HG03108 (cell line): Measurements from ENCODE around the gene NIN.

Experiments used
- ATAC-seq: cut with Tn5 transposase; IDR thresholded peaks from one replicate; pipeline ENCODE4 v1.9.1; 2021; ENCODE audit warnings: moderate library complexity; ENCODE audit not compliant: unreplicated experiment

The NIN gene

DNA sequence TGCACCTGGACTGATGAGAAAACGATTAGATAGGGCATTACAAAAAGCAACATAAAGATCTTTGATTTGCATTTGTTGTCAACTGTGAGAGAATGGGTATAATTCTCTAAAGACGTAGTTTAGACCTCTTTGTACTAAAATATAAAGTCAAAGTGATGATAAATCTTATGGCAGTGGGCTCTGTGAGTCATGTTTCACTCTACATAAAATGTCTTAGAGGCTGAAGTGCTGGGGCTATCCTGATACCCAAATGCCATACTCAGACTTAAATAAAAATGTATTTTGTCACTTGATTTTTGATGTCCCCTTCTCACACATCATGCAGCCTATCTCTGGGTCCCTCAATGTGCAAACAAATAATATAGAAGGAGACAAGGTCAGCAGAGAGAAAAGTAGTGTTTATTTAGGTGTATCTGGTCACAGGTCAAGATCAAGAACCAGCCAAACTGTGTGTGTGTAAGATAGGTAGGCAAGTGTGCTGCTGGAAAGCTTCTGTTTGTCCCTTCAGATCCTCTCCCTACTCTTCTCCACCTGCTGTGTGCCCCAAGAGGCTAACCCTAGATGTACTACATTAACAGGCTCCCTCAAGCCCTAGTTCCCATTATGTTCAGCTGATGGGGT, 7.0 kb upstream of the NIN start:
- no peak for ATAC-seq

DNA sequence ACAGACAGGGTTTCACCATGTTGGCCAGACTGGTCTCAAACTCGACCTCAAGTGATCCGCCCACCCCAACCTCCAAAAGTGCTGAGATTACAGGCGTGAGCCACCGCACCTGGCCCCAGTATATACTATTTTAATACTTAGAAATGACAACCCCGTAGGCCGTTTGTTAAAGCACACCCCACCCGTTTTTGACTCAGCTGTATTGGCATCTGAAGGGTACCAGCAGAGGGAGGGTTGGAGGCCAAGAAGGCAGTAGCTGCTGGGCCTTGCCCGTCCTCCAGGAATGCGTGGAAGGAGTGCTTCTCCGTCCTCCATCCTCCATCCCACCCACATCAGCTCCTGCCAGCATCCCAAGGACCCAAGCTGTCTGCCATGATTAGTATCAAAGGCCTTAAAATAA, 6.3 kb upstream of the NIN start:
- ATAC-seq: no peak

DNA sequence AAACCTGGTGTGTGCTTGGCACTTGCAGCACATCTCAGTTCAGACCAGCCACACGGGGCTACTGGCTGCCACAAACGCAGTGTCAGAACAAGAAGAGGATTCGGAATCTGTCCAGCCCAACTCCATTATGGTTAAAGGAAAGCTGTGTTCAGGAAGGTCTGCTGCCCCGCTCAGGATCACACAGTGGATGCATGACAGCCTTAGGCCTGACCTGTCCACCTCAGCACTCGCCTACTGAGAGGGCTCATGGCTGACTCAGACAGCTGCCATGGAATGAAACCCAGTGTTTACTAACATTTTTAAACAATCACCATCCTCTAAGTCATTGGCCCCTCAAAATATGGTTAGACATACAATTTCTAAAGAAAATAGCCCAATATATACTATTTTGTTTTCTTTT, 5.6 kb upstream of the NIN start:
- ATAC-seq: no peak

DNA sequence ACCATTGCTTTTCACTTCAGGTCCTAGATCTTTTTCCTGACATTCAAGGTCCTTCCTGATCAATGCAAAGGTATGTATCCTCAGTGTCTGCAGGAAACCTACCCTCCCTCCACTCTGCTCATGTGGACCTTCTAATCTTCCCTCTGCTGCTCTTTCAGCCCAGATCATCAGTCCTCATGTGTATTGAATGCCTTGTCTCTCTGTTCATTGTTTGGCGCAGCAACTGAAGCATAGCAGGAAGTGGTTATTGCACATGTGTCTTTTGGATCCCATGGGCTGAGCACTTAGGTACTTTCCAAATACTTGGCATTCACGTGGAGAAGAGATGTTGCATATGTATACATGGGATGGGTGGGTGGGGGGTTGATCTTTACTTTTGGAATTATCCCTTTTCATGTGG, 4.3 kb upstream of the NIN start:
- no peak for ATAC-seq

DNA sequence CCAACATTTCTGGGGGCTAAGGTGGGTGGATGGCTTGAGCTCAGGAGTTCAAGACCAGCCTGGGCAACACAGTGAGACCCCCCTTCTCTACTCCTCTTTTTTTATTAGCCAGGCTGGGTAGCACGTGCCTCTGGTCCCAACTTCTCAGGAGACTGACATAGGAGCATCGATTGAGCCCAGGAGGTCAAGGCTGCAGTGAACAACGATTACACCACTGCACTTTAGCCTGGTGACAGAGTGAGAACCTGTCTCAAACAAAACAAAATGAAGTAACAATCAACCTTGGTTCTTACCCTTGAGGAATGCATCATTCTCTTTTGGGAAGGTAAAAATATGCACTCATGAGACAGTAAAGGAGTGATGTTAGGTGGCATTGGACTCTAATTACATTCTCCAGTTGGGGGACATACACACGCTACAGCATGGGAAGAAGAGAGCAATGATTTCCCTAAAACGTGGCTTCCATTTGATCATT, 3.9 kb upstream of the NIN start:
- no peak for ATAC-seq

DNA sequence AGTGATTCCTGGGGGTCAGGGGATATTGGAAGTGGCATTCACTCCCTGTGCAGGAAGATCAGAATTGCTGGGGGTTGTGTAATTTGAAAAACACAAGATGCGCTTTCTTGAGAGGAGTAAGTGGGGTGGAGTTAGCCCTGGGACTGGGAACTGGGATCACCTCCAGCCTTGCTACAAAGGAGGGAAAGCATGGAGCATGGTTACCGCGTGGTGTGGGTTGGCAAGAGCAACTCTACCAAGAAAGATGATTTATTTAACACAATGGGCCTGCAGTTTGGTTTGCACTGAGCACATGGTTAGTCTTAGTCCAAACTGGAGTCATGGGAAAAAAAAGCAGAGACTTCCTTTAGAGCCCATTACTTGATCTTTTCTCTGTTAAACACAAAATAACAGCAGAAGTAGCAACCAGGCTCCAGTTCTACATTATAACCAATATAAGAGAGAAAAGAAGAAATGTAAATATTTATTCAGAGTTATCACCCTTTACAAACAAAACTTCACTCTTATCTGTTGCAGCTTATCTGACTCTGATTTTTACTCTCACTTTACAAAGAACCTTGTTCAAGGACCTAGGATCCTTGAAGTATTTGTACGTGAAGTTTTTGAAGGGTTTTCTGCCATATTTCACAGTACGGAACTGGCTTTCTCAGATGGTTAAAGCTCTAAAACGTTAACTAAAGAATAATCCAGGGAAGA, 2.1 kb upstream of the NIN start:
- ATAC-seq: no peak

DNA sequence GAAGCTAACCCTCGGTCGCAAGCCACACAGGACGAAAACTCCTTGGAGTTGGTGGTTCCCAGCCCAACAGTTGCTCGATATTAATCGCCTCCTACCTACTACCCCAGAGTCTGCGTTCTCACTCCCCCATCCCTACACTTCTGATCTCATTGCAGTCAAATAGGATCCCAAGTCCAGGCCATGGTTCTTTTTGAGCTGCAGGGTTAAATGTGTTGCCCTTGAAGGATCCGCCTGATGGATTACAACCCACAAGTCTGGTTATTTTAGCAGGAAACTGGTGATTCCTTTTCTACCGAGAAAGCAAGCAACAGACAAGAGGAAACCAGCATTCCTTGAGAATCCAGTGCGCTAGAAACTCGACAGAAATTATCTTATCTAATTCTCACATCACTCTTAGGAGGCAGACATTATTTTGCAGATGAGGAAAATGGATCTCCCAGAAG, 785 bp upstream of the NIN start:
- no peak for ATAC-seq

DNA sequence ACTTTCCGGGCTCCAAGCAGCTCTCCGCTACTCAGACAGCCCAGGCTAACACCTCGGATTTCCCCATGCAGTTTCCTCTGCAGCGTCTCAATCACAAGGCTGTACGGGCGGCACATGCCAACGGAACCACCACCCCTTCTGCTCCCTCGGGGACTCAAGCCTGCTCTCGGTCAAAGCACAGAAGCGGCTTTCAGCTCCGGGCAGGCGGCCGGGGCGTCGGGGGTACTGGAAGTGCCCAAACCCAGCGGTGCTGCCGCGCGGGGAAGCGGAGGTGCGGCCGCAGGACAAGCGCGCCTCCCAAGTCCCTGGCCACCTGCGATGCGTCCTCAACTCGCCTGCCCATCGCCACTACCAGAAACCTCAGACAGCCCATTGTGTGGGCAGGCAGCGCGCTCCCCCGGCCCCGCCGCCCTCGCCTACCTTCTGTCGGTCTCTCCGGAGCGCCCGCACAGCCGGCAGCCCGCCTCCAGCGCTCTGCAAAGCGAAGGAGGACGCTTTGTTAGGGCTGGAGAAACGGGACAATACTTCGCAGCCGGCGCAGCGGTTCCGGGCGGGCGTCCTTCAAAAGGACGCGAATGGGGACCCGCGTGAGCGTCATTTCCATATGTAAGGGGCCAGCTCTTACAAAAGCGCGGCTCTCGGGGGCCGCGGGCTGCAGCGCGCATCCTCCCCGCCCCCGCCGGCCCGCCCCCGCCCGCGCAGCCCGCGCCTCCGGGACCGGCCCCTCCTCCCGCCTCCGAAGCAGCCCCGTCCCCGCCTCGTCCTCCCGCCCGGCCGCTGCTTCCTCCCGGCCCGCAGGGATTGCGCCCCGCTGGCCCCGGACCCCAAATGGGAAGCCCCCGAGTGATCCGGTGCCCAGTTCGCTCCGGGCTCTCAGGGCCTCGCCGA, 674 bp downstream of the NIN start:
- ATAC-seq: peak; percentile 39

DNA sequence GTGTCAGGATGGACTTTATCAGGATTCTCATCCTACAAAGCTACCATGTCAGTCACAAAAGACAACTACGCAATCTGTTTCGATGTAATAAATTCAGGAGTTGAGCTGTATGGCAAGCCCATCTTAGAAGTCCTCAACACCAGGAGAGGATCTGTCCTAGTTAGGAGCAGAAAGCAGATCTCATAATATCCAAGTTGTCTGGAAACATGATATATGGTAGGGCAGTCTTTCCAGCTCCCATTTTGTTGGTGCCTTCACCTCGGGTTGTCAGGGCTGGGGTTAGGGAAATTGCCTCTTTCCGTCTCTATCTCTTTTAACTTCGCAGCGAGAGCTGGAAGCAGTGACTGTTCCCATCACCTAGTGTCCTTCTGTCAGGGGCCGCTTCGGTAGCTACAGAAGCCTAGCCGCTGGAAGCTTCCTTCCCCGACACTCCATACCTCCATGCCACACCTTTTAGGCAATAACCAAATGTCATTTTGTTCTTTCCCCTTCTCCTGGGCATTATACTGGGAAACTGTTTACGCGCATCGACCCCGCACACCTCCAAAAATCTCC, 1.4 kb downstream of the NIN start:
- ATAC-seq: no peak

DNA sequence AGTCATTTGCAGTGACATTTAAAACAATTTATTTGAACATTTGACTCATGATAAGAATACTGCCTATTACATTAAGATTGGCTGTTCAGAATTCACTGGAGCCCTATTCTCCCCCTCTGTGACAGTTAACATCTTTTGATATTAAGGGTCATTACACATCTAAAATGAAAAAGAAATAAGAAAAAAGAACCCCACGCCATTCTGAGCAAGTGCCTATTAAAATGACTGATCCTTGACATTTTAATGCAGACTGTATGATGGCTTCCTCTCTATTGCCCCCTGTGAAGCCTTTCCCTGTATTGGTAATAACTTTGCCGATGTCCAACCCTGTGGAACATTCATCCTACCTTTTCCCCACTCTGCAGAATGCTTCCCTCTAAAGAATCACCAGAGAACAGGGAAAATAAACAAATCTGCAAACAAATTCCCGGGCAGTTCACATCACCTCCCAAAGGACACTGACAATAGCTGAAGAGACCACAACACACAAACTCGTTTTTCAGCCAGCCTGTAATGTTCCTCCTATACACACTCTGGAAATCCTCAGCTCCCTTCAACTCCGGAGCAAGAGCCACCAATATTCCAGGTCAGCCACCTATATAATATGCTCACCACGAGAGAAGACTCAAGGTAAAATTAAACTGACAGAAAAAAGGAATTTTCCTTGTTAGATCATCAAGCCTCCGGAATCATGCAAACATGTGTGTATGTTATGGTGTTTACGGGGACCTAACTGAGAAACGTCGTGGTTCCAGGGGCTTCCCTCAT, 2.1 kb downstream of the NIN start:
- ATAC-seq: no peak

DNA sequence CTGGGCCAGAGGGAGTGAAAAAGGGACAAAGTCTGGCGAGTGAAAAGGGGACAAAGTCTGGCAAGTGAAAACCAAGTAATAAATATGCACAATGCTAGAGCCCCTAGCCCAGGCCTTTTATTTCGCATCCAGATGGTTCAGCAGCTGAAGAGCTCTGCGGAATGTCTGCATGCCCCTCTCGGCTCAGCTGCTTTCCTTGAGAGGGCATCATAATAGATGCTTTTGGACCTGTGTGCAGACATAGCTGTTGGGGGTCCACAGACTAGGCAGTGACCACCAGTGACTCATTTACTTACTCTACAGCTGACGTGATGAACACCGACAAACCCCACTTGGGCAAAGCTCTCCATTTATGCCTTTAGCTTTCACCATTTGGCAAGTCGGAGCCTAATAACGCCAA, 4.3 kb downstream of the NIN start:
- ATAC-seq: no peak

DNA sequence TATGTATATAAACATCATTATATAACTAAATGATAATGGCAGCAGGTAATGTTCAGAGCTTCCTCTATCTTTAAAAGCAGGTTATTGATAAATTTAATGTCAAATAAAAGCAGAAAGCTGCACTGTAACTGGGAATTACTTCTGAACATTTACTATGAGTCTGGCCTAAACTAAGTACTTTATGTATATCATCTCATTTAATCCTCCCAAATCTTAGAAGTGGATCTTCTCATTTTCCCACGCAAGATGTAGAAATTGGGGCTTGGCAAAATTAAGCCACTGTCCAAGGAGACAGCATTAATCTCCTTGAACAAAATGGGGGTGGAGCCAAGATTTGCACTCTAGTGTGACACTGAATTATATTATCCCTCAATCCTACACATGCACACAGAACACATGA, 5.7 kb downstream of the NIN start:
- ATAC-seq: no peak

DNA sequence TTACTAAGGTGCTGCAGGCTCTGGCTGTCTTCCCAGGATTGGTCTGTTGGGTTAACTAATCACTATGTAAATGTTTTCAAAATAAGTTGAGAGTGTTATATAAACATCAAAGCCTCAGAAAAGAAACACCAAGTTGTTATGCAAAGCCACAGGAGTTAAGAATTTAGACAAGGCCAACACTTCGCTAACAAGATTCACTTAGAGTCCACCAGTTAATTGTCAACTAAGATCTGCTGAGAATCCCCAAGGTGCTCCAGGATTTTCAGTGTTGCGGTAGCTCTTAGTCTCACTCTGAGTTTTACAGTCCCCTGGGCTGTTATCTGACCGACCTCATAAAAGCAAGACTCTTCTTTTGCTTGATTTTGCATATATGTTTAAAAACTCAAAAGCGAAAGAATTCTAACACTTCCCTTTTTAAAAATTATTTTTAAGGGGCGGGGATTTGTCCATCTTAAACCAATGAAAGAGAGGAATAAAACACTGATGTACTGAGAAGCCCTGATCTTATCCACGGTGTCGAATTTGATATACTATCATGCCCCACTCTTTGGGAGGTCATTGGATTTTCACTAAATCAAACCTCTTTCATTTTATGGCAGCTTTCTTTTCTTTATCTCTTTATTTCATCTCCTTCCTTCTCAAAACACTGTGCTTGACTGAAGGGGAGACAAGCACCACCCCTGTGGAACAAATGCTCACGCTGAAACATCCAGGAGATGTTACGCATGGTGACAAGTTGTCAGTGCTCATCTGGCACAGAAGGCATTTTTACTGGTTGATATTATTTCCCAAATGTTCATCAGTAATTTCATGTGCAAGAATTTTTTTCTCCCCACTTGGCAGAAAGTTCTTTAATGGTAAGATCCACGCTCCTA, 7.0 kb downstream of the NIN start:
- peak; percentile 60 for ATAC-seq

DNA sequence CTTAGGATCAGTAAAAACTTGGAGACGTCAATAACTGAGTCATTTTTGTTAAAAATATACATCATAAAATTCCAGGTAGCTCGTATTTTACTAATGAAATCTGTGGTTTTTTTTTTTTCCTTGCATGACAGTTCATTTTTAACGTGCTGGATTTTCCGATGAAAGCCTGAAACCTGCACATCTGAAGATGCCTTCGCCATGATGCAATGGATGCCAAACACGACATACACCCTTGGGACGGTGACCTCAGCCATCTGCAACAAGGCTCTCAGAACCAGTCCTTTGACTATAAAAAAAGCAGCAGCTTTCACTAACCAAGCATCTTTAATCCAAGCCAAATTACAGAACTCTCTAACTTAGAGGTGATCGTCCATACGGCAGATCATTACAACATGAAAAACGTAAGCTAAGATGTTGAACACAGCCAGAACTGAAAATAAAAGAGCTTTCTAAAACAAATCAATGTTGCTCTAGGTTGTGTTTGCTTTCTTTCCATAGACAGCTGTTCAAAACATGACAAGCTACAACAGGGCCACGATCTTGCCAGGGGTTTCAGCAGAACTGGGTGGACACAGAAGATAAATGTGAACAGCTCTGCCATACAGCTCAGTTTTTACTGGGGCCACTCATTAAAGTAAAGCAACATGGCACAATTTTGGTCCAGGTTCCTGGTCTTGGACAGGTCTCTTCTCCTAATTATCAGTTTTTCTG, 7.8 kb downstream of the NIN start:
- ATAC-seq: peak; percentile 14

DNA sequence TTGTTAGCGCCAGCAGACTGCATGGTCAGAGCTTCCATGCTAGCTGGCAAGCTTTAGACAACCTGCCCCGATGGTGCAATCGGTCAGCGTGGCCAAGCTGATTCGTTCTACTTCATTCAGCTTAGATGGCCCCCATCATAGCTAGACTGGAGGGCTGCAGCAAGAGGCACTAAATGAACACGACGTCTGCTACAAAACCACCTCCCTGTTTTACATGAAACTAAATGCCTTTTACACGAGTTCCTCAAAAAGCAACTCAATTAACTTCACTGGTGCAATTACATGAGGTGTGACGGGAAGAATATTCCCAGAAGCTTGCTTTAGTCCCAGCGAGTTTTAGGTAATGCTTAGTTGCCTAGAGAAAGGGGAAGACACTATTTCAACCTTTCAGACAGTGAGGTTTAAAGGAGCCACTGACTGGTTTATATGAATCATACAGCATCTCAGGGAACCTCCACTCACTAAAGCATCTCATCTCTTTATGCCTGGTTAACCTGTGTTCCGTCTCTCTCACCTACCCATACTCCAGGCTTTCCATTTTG, 8.4 kb downstream of the NIN start:
- ATAC-seq: no peak

DNA sequence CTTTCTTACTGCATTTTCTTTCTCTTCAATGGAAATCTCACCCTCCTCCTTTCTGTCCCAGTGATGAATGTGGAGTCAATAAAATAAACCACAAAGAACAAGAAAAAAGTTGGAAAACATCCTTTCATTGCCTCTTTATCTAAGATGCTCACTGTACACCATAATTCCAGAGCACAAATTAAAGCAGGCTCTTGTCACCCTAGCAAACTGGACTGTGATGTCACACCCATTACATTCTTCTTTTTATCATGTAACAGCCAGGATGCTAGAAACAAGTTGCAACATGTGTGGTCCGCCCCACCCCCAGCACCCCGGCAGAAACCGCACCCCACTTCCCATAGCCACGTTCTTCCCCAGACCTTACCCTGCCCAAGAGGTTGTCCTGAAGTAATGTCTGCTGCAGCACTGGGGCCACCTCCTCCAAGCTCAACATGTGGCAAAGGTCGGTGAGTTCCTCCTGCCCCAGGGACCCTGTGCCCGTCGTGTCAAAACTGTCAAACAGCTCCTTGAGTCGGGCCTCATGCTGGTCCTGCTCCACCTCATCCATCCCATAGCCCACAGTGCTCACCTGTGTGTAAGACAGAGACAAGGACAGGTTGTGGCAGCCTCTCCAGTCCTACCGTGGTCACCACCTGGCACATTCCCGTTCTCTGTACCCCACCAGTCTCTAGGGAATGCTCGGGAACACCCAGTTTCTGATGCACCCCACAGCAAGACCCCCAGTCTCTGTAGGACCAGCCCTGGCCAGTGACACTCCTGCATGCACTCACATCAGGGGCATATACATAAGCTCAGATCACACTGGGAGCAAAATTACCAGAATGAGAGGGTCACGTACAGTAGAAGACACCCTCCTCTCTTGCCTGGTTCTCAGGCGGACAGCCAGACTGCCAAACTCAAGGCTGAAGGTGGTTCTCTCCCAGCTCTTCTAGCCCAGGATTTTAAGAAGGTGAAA, 9.2 kb downstream of the NIN start:
- no peak for ATAC-seq

DNA sequence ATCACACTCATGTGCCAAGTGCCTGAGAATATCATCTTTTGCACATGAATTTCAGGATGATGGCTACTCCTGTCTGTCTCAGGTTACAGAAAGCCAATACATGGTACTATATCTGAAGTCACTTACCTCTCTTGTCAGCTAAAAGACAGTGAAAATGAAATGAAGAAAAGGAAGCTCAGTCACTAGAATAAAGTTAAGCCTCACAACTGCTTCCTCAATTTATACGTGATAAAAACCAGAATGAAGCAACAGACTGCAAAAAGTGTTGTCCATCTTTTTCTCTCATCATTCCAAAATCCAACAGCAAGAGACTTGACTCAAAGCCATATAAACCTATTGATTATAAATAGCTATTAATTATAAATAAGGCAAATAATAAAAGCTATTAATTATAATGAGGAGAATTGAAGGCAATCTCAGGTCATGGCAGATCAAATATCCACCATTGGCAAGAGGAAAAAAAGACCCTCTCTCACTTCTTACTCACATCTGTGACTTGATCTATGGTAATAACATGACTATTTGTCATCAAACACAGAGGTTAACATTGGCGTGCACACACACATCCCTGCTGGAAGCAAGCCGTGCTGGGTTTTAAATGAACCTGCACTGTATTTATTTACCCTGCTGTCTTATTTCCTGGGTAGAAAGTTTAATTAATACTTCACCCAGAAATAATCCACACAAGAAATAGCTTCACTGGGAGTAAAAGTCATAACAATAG, 10.0 kb downstream of the NIN start:
- no peak for ATAC-seq
